IPS-NIHi7 (cell line): ENCODE data around the gene S100A16.

Source experiments
- DNase-seq: peaks from one replicate; pipeline ENCODE4 v3.0.0; 2012; ENCODE audit warnings: mixed read lengths; ENCODE audit errors: extremely low spot score

The S100A16 gene

GRCh38 chr1:153636312-153636711 is 23.4 kb upstream of the S100A16 start:
- no peak for DNase-seq

- no peak for DNase-seq
Observed at GRCh38 chr1:153635872-153636271, 22.9 kb upstream of the S100A16 start.

GRCh38 chr1:153633754-153634665 is 21.1 kb upstream of the S100A16 start, which contains the start of gene CHTOP:
CHTOP (plus strand) TSS chr1:153634066; CDS start chr1:153636589, 2,523 bp downstream.
- peak; percentile 95 for DNase-seq

- DNase-seq, result no peak
Observed at GRCh38 chr1:153633161-153633753, 20.3 kb upstream of the S100A16 start.

GRCh38 chr1:153631047-153632022 is 18.4 kb upstream of the S100A16 start:
- DNase-seq, result no peak

GRCh38 chr1:153630384-153630783 is 17.4 kb upstream of the S100A16 start:
- no peak for DNase-seq

GRCh38 chr1:153629971-153630370 is 17.0 kb upstream of the S100A16 start:
- DNase-seq, result no peak

GRCh38 chr1:153629343-153629665 is 16.4 kb upstream of the S100A16 start:
- DNase-seq, result no peak

- no peak for DNase-seq
Observed at GRCh38 chr1:153628638-153629342, 15.9 kb upstream of the S100A16 start.

- no peak for DNase-seq
Observed at GRCh38 chr1:153627715-153628626, 15.0 kb upstream of the S100A16 start, which contains the start of gene S100A1. S100A1 (plus strand) TSS chr1:153628434; CDS start chr1:153630522, 2,088 bp downstream.

- DNase-seq, result peak; percentile 97
Observed at GRCh38 chr1:153626904-153627714, 14.2 kb upstream of the S100A16 start, which contains the start of gene S100A13. S100A13 (minus strand) TSS chr1:153627505; CDS start chr1:153626472, 1,033 bp downstream.

- no peak for DNase-seq
Observed at GRCh38 chr1:153626477-153626903, 13.6 kb upstream of the S100A16 start.

- no peak for DNase-seq
Observed at GRCh38 chr1:153624965-153625611, 12.2 kb upstream of the S100A16 start.

- no peak for DNase-seq
Observed at GRCh38 chr1:153623101-153623500, 10.2 kb upstream of the S100A16 start.

- DNase-seq, result no peak
Observed at GRCh38 chr1:153619171-153619570, 6.2 kb upstream of the S100A16 start.

GRCh38 chr1:153617663-153618062 is 4.7 kb upstream of the S100A16 start:
- DNase-seq, result peak; percentile 57

GRCh38 chr1:153616917-153617311 is 4.0 kb upstream of the S100A16 start:
- DNase-seq, result no peak

- DNase-seq, result no peak
Observed at GRCh38 chr1:153616144-153616916, 3.4 kb upstream of the S100A16 start, which contains the start of gene S100A14. S100A14 (minus strand) TSS chr1:153616325; CDS start chr1:153615858, 467 bp downstream.
